Right atrium auricular region (tissue), 2 donors: Measurements from ENCODE around the gene EML6. TPM values are rescaled to one million over a fixed set of nuclear protein-coding genes. Genes with fewer than 3 reads are reported as not detected.

Experiments
- DNase-seq: peaks from one replicate; pipeline ENCODE4 v3.0.0-alpha.2; 2019; ENCODE audit warnings: low spot score
- H3K27ac ChIP-seq, 2 donors: fragments of 200-600 bp; sonication (generic); 1 replicate in 1 of 2; 2 replicates in 1 of 2; pipeline ENCODE4 v1.5.1; 2016 to 2019
- H3K27me3 ChIP-seq, 2 donors: fragments of 200-600 bp; sonication (generic); one replicate each; pipeline versions ENCODE4 v1.5.1 to v1.6.0; 2017 to 2019
- H3K36me3 ChIP-seq: fragments of 200-600 bp; sonication (generic); one replicate; pipeline ENCODE4 v1.5.1; 2016
- H3K4me1 ChIP-seq, 2 donors: fragments of 200-600 bp; sonication (generic); one replicate each; pipeline versions ENCODE4 v1.5.1 to v1.6.0; 2017 to 2019
- H3K4me3 ChIP-seq, 2 donors: fragments of 200-600 bp; sonication (generic); 1 replicate in 1 of 2; 2 replicates in 1 of 2; pipeline ENCODE4 v1.5.1; 2017 to 2019; ENCODE audit warnings: mild to moderate bottlenecking in 1 of 2, moderate library complexity in 1 of 2
- H3K9me3 ChIP-seq, 2 donors: fragments of 200-600 bp; sonication (generic); one replicate each; pipeline ENCODE4 v1.5.1; 2019
- CTCF ChIP-seq, 2 donors: fragments of 200-600 bp; sonication (generic); IDR thresholded peaks; one replicate each; pipeline ENCODE4 v1.5.1; 2019; ENCODE audit warnings: antibody characterized with exemption in 2 of 2
- total RNA-seq, 2 donors: library from RNA; depleted of rRNA; stranded (reverse); fragments of >200 nt; gene quantifications; one replicate each; pipeline ENCODE4 v1.1.0, GENCODE V29; 2016

Gene EML6
- total RNA-seq, 2 donors from 2014 or later: 1.1 to 1.2 TPM

DNA sequence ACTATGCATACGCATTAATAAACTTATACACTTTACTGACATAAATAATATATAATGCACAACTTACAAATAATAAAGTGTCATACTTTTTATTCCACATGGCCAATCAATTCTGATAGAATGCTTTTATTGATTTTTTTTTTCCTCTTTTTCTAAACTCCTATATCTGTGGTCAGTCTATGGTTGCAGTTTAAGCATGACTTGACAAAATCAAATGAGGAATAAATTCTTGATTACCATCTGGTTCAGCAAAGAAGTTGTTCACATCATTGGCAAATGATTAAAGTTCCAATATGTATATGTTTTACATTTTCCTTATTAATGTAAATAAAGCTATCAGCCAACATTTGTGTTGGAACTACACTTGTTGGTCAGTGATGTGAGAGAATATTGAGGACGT lies 83.5 kb downstream of the EML6 start:
- Histone ChIP-seq H3K27me3 (no peaks in the 10 kb centered on the region), H3K36me3 (no peaks in the 10 kb centered on the region), H3K27ac (no peak overlapping the region), H3K9me3 (no peaks in the 10 kb centered on the region), H3K4me1 (no peaks in the 10 kb centered on the region), H3K4me3 (no peak overlapping the region)
- DNase-seq: no peak
- no peak for TF ChIP-seq CTCF (IDR thresholded peaks at IDR 0.05)

- no peak for DNase-seq
- TF ChIP-seq CTCF (IDR thresholded peaks at IDR 0.05): no peak
- Histone ChIP-seq H3K4me3 (no peak overlapping the region), H3K27me3 (no peaks in the 10 kb centered on the region), H3K4me1 (no peaks in the 10 kb centered on the region), H3K27ac (no peak overlapping the region), H3K9me3 (no peaks in the 10 kb centered on the region), H3K36me3 (no peaks in the 10 kb centered on the region)
These were observed 85.2 kb downstream of the EML6 start for GRCh38 chr2:54808661-54809060.

GRCh38 chr2:54809819-54810218 lies 86.4 kb downstream of the EML6 start:
- Histone ChIP-seq H3K27me3 (no peaks in the 10 kb centered on the region), H3K9me3 (no peaks in the 10 kb centered on the region), H3K4me1 (no peaks in the 10 kb centered on the region), H3K4me3 (no peak overlapping the region), H3K27ac (no peak overlapping the region), H3K36me3 (no peaks in the 10 kb centered on the region)
- no peak for TF ChIP-seq CTCF (IDR thresholded peaks at IDR 0.05)
- no peak for DNase-seq

DNA sequence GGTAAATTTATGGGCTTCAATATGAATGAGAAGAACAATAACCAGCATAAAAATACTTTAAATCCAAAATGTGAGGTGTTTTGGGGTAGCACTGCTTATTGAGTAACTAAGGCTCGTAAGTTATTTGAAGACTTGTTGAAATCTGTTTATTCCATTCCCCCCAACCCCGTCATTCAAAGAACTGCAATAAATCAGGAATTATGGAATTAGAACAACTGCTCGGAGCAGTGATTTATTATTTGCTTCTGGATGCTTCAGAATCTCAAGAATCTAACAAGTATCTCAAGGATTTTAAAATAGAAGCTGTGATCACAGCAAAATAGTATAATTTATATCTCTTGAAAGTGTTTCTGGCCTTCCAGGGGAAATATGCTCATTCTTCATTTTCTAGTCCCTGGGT lies 86.8 kb downstream of the EML6 start:
- no peak overlapping the region for H3K4me3 ChIP-seq
- H3K27me3 ChIP-seq: no peaks in the 10 kb centered on the region
- no peaks in the 10 kb centered on the region for H3K36me3 ChIP-seq
- DNase-seq: no peak
- no peak for TF ChIP-seq CTCF (IDR thresholded peaks at IDR 0.05)
- H3K27ac ChIP-seq: no peak overlapping the region
- H3K4me1 ChIP-seq: no peaks in the 10 kb centered on the region
- H3K9me3 ChIP-seq: no peaks in the 10 kb centered on the region

DNA sequence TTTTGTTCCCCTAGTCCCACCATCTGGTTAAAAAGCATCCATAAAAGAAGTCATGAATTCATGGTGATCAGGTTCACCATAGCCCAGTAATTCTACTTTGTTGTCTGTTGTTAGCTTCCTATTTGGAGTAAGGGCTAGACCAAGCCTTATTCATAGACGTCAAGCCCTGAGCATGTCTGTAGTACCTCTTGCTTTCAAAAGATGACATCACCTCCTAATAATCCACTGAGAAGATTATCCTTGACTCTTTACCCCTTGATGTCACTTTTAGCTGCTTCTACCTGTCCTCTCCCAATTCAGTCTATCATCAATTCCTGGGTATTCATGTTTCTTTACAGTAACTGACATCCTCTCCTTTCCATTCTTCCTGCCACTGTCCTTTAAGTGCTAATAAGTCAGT lies 90.1 kb downstream of the EML6 start:
- TF ChIP-seq CTCF (IDR thresholded peaks at IDR 0.05): no peak
- no peak overlapping the region for H3K4me3 ChIP-seq
- H3K27ac ChIP-seq: no peak overlapping the region
- H3K27me3 ChIP-seq: no peaks in the 10 kb centered on the region
- no peaks in the 10 kb centered on the region for H3K9me3 ChIP-seq
- no peaks in the 10 kb centered on the region for H3K36me3 ChIP-seq
- H3K4me1 ChIP-seq: no peaks in the 10 kb centered on the region
- no peak for DNase-seq

- Histone ChIP-seq H3K4me3 (no peak overlapping the region), H3K27me3 (no peaks in the 10 kb centered on the region), H3K27ac (no peak overlapping the region), H3K9me3 (no peaks in the 10 kb centered on the region), H3K36me3 (no peaks in the 10 kb centered on the region), H3K4me1 (no peaks in the 10 kb centered on the region)
- no peak for TF ChIP-seq CTCF (IDR thresholded peaks at IDR 0.05)
- DNase-seq: no peak
These were observed 91.1 kb downstream of the EML6 start for GRCh38 chr2:54814389-54815147.
